Neural crest cell (in vitro differentiated cells): ENCODE measurements around the gene NHSL2. TPM values are rescaled to one million over a fixed set of nuclear protein-coding genes. Genes with fewer than 3 reads are reported as not detected.
A peak's percentile ranks its signal among the peaks of the same experiment; 100 is the strongest.

Experiments
- DNase-seq: peaks from one replicate; pipeline ENCODE4 v3.0.0; 2021; ENCODE audit warnings: low read depth, mixed read lengths, low spot score
- H3K27ac Mint-ChIP-seq: one replicate; pipeline ENCODE4 v1.8.0; 2021; ENCODE audit warnings: mild to moderate bottlenecking, mixed read lengths; ENCODE audit not compliant: unreplicated experiment
- H3K27me3 Mint-ChIP-seq: 2 replicates; pipeline ENCODE4 v1.8.0; 2021; ENCODE audit warnings: low read depth, mild to moderate bottlenecking, mixed read lengths
- H3K36me3 Mint-ChIP-seq: 2 replicates; pipeline ENCODE4 v1.8.0; 2021; ENCODE audit warnings: low read depth, mild to moderate bottlenecking, mixed read lengths
- H3K4me1 Mint-ChIP-seq: 2 replicates; pipeline ENCODE4 v1.8.0; 2021; ENCODE audit warnings: mixed read lengths
- H3K4me3 Mint-ChIP-seq: one replicate; pipeline ENCODE4 v1.8.0; 2021; ENCODE audit warnings: mild to moderate bottlenecking, mixed read lengths
- H3K9me3 Mint-ChIP-seq: 2 replicates; pipeline ENCODE4 v1.8.0; 2021; ENCODE audit warnings: mixed read lengths
- CTCF ChIP-seq: fragments of 200-600 bp; sonication (generic); conservative IDR thresholded peaks from 2 replicates; pipeline ENCODE4 v1.5.0; 2021; ENCODE audit warnings: antibody characterized with exemption, mild to moderate bottlenecking
- total RNA-seq: library from RNA; stranded (reverse); gene quantifications from 2 replicates; pipeline ENCODE4 v1.2.1, GENCODE V29; 2021

NHSL2 gene
- total RNA-seq, 1 donor from 2014 or later, result 9.9 TPM

- H3K27ac Mint-ChIP-seq, result no peak overlapping the region
- peaks cover 2% of the 10 kb centered on the region for H3K27me3 Mint-ChIP-seq
- peaks cover 6% of the 10 kb centered on the region for H3K9me3 Mint-ChIP-seq
- no peak overlapping the region for H3K4me3 Mint-ChIP-seq
- H3K4me1 Mint-ChIP-seq, result peaks cover 21% of the 10 kb centered on the region
- H3K36me3 Mint-ChIP-seq, result peaks cover 29% of the 10 kb centered on the region
- no peak for DNase-seq
- TF ChIP-seq CTCF, result no peak
Measured at GRCh38 chrX:72133851-72134546, 223.4 kb downstream of the NHSL2 start.

GRCh38 chrX:72137846-72138495 lies 227.3 kb downstream of the NHSL2 start:
- no peak for TF ChIP-seq CTCF
- Mint-ChIP-seq H3K4me1 (peaks cover 17% of the 10 kb centered on the region), H3K4me3 (no peak overlapping the region), H3K27me3 (peaks cover 2% of the 10 kb centered on the region), H3K36me3 (peaks cover 31% of the 10 kb centered on the region), H3K9me3 (peaks cover 5% of the 10 kb centered on the region), H3K27ac (no peak overlapping the region)
- DNase-seq, result no peak

- Mint-ChIP-seq H3K4me3 (no peak overlapping the region), H3K4me1 (peaks cover 28% of the 10 kb centered on the region), H3K9me3 (peaks cover 5% of the 10 kb centered on the region), H3K27ac (no peak overlapping the region), H3K36me3 (peaks cover 29% of the 10 kb centered on the region), H3K27me3 (no peaks in the 10 kb centered on the region)
- TF ChIP-seq CTCF, result no peak
- DNase-seq, result no peak
Measured at GRCh38 chrX:72139538-72139937, 228.9 kb downstream of the NHSL2 start.

- H3K27ac Mint-ChIP-seq, result no peak overlapping the region
- DNase-seq, result no peak
- H3K4me3 Mint-ChIP-seq, result no peak overlapping the region
- no peaks in the 10 kb centered on the region for H3K27me3 Mint-ChIP-seq
- peaks cover 3% of the 10 kb centered on the region for H3K9me3 Mint-ChIP-seq
- H3K36me3 Mint-ChIP-seq, result peaks cover 21% of the 10 kb centered on the region
- no peak for TF ChIP-seq CTCF
- H3K4me1 Mint-ChIP-seq, result peaks cover 37% of the 10 kb centered on the region
Measured at GRCh38 chrX:72141372-72142004, 230.8 kb downstream of the NHSL2 start.

- peak overlapping the region; percentile 27 for H3K4me3 Mint-ChIP-seq
- H3K9me3 Mint-ChIP-seq, result peaks cover 3% of the 10 kb centered on the region
- H3K4me1 Mint-ChIP-seq, result peaks cover 37% of the 10 kb centered on the region
- H3K27me3 Mint-ChIP-seq, result no peaks in the 10 kb centered on the region
- no peak for TF ChIP-seq CTCF
- H3K27ac Mint-ChIP-seq, result peak overlapping the region; percentile 98
- peaks cover 21% of the 10 kb centered on the region for H3K36me3 Mint-ChIP-seq
- DNase-seq, result peak; percentile 23
Measured at GRCh38 chrX:72142094-72142793, 231.6 kb downstream of the NHSL2 start.
